NCI-H82 (cell line): ENCODE measurements around the gene ALDH8A1.

Experiments
- DNase-seq: peaks from one replicate; lab custom pipeline; 2025; lab: John Stamatoyannopoulos, UW

The ALDH8A1 gene

GRCh38 chr6:134870677-134871498 is 79.0 kb downstream of the ALDH8A1 start:
- no peak for DNase-seq

GRCh38 chr6:134868812-134869211 is 81.1 kb downstream of the ALDH8A1 start:
- no peak for DNase-seq
